ENCODE results near the gene RAPGEF5.

DNA sequence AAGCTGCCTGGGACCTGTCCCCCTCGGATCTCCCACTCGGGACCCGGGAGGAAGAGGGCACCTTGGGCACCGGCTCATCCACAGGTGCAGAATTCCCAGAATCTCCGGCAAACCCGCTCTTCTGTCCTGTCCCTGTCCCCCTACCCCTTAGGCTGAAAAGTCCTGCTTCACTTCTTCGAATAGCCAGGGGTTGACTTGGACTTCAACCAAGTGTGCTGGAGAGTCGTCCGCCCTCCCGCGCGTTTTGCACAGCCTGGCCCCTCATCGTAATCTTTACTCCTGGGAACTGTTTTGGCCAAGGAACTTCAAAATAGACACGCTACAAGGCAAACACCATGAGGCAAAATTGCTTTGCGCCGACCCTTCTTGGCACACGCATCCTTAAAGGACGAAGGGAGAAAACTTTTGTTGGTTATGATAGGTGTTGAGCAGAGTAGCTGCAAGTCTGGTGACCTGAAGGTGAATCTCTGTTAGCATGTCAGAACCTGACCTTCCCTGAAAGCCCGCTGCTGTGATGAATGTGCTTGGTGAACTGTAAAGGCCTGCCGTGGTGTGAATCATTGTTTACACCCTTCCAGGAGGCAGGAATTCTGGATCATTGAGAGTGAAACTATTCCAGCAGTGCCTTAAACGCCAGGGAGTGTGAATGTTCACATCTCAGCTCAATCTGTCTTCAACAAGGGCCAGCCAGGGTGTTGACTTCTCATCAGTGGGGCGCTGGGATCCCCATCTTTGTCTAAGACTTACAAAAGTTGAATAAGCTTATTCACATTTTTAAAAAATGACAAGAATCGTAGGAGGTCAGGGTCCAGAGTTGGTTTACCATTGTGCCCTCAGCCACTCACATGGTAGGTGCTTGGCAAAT lies 589 bp upstream of the RAPGEF5 start:
- TF ChIP-seq POLR2A (IDR thresholded peaks at IDR 0.05; ENCODE audit: low read depth) (no peak), CTCF (IDR thresholded peaks at IDR 0.05) (no peak)

Measured in esophagus muscularis mucosa (tissue), 3 donors.